HepG2 (cell line): ENCODE results near the gene NCAPD2. TPM values are rescaled to one million over a fixed set of nuclear protein-coding genes. Genes with fewer than 3 reads are reported as not detected.

Experiments
- BORCS8-MEF2B ChIP-seq: sonication (generic); formaldehyde crosslinking; IDR thresholded peaks from 2 replicates; pipeline ENCODE4 v1.8.0; 2022; ENCODE audit warnings: mild to moderate bottlenecking, missing genetic modification reagents
- DPF2 ChIP-seq: sonication (generic); formaldehyde crosslinking; IDR thresholded peaks from 2 replicates; pipeline ENCODE4 v1.4.0; 2020; ENCODE audit warnings: mild to moderate bottlenecking, low read depth, missing genetic modification reagents, borderline replicate concordance
- EEA1 ChIP-seq: sonication (generic); formaldehyde crosslinking; IDR thresholded peaks from 2 replicates; pipeline ENCODE4 v1.5.1; 2020; ENCODE audit warnings: mild to moderate bottlenecking, missing genetic modification reagents, borderline replicate concordance
- FOXA3 ChIP-seq: IDR thresholded peaks from 2 replicates; pipeline ENCODE4 v1.6.1; 2016; ENCODE audit warnings: missing genetic modification reagents, missing compliant biosample characterization
- FOXK2 ChIP-seq: fragments of 450-650 bp; IDR thresholded peaks from 2 replicates; pipeline ENCODE4 v1.6.1; 2016
- NCOA2 ChIP-seq: sonication (generic); formaldehyde crosslinking; IDR thresholded peaks from 2 replicates; pipeline ENCODE4 v1.8.0; 2022; ENCODE audit warnings: inconsistent platforms
- NONO ChIP-seq, 2 experiments: fragments of 450-650 bp in 1 of 2; sonication (generic) in 1 of 2; formaldehyde crosslinking in 1 of 2; IDR thresholded peaks in 1 of 2; conservative IDR thresholded peaks in 1 of 2; 2 replicates each; pipeline versions ENCODE4 v1.6.1 to v1.8.0; 2017 to 2022; ENCODE audit warnings: mild to moderate bottlenecking in 1 of 2, missing genetic modification reagents in 1 of 2, moderate library complexity in 1 of 2
- SAFB2 ChIP-seq: sonication (generic); formaldehyde crosslinking; IDR thresholded peaks from 2 replicates; pipeline ENCODE4 v1.5.1; 2020; ENCODE audit warnings: missing genetic modification reagents, low read depth, mild to moderate bottlenecking, borderline replicate concordance
- TAF15 ChIP-seq: fragments of 200-400 bp; formaldehyde crosslinking; IDR thresholded peaks from one replicate; pipeline ENCODE4 v1.6.1; 2018; ENCODE audit warnings: mild to moderate bottlenecking, low read depth, low read length; ENCODE audit not compliant: poor library complexity, severe bottlenecking
- ZFAT ChIP-seq: sonication (generic); formaldehyde crosslinking; conservative IDR thresholded peaks from 2 replicates; pipeline ENCODE4 v1.8.1; 2023; ENCODE audit warnings: missing genetic modification reagents, inconsistent platforms
- ZNF263 ChIP-seq: sonication (generic); formaldehyde crosslinking; IDR thresholded peaks from 2 replicates; pipeline ENCODE4 v1.4.0; 2020; ENCODE audit warnings: missing genetic modification reagents
- ZNF317 ChIP-seq: sonication (generic); formaldehyde crosslinking; IDR thresholded peaks from 2 replicates; pipeline ENCODE4 v1.5.0; 2020; ENCODE audit warnings: mild to moderate bottlenecking, missing genetic modification reagents
- ZNF331 ChIP-seq: sonication (generic); formaldehyde crosslinking; IDR thresholded peaks from 2 replicates; pipeline ENCODE4 v1.4.0; 2020; ENCODE audit warnings: missing genetic modification reagents
- ZNF354B ChIP-seq: sonication (generic); formaldehyde crosslinking; IDR thresholded peaks from 2 replicates; pipeline ENCODE4 v1.8.0; 2022; ENCODE audit warnings: mild to moderate bottlenecking, missing genetic modification reagents
- ZNF577 ChIP-seq: sonication (generic); formaldehyde crosslinking; IDR thresholded peaks from 2 replicates; pipeline ENCODE4 v1.4.0; 2020; ENCODE audit warnings: mild to moderate bottlenecking, low read depth, missing genetic modification reagents, borderline replicate concordance
- ZNF747 ChIP-seq: sonication (generic); formaldehyde crosslinking; IDR thresholded peaks from 2 replicates; pipeline ENCODE4 v1.8.1; 2023; ENCODE audit warnings: missing genetic modification reagents, mild to moderate bottlenecking, borderline replicate concordance
- polyA plus RNA-seq, 8 experiments: library from polyadenylated mRNA; depleted of rRNA in 3 of 8; stranded (reverse) in 7 of 8; unstranded in 1 of 8; fragments of >200 nt; fragmentation: Illumina TruSeq in 4 of 8; extraction: Trizol in 4 of 8; gene quantifications; 2 replicates each; pipeline versions ENCODE4 v1.2.1 to v1.2.3, GENCODE V29; 2011 to 2016; ENCODE audit warnings: low read depth in 4 of 8, missing spikeins in 1 of 8, mixed read lengths in 1 of 8; ENCODE audit not compliant: insufficient read depth in 1 of 8
- total RNA-seq, 5 experiments: library from RNA; depleted of rRNA; stranded (reverse); fragments of >200 nt; fragmentation: Illumina TruSeq; extraction: Trizol; gene quantifications; 2 replicates each; pipeline ENCODE4 v1.2.3, GENCODE V29; 2016; ENCODE audit warnings: low read depth in 1 of 5
- TF ChIP-seq, protein P1 (sequence below): sonication (generic); formaldehyde crosslinking; IDR thresholded peaks from 2 replicates; pipeline ENCODE4 v1.9.0; 2021; ENCODE audit warnings: missing genetic modification reagents, borderline replicate concordance
- TF ChIP-seq, protein P2 (sequence below): sonication (generic); formaldehyde crosslinking; IDR thresholded peaks from 2 replicates; pipeline ENCODE4 v1.5.1; 2020; ENCODE audit warnings: mild to moderate bottlenecking, missing genetic modification reagents
- TF ChIP-seq, protein P3 (sequence below): sonication (generic); formaldehyde crosslinking; IDR thresholded peaks from 2 replicates; pipeline ENCODE4 v1.5.0; 2020; ENCODE audit warnings: missing genetic modification reagents
- TF ChIP-seq, protein P4 (sequence below): sonication (generic); formaldehyde crosslinking; IDR thresholded peaks from 2 replicates; pipeline ENCODE4 v1.5.1; 2020; ENCODE audit warnings: mild to moderate bottlenecking, moderate library complexity, missing genetic modification reagents

NCAPD2 gene
- total and polyA plus RNA-seq, 2 of the 13 experiments (the other 11 are each of a cell fraction or from before 2014, with no cell fraction given), result 51.1 to 65.6 TPM

DNA sequence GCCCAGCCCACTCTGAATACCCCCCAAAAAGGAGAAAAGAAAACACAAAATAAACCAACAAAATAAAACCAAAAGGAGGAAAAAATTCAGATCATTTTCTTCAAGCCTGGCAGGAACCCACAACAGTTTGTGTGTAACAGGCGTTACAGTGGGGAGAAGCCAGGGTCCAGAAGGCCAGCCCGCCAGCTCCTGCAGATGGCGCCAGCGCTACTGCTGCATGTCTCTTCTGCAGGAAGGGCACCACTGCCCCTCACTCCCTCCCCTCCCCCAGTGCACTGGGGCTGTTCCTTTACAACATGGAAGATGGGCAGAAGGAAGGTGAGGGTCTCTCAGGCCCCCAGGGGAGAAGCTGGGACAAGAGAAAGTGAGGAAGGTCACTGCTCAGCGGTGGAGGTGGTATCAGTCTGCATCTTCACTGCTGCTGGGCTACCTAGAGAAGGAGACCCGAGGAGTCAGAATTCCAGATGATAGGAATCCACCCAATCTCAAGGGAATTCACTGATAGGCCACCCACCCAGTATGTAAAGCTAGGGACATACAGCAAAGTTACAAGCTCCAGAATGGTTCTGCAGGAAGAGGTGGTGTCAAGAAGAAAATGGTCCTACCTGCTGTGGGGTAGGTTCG, 76.5 kb downstream of the NCAPD2 start (continued):
- TF ChIP-seq, protein P1, sequence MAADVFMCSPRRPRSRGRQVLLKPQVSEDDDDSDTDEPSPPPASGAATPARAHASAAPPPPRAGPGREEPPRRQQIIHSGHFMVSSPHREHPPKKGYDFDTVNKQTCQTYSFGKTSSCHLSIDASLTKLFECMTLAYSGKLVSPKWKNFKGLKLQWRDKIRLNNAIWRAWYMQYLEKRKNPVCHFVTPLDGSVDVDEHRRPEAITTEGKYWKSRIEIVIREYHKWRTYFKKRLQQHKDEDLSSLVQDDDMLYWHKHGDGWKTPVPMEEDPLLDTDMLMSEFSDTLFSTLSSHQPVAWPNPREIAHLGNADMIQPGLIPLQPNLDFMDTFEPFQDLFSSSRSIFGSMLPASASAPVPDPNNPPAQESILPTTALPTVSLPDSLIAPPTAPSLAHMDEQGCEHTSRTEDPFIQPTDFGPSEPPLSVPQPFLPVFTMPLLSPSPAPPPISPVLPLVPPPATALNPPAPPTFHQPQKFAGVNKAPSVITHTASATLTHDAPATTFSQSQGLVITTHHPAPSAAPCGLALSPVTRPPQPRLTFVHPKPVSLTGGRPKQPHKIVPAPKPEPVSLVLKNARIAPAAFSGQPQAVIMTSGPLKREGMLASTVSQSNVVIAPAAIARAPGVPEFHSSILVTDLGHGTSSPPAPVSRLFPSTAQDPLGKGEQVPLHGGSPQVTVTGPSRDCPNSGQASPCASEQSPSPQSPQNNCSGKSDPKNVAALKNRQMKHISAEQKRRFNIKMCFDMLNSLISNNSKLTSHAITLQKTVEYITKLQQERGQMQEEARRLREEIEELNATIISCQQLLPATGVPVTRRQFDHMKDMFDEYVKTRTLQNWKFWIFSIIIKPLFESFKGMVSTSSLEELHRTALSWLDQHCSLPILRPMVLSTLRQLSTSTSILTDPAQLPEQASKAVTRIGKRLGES, result no peak
- no peak for TF ChIP-seq DPF2
- TF ChIP-seq, protein P2, sequence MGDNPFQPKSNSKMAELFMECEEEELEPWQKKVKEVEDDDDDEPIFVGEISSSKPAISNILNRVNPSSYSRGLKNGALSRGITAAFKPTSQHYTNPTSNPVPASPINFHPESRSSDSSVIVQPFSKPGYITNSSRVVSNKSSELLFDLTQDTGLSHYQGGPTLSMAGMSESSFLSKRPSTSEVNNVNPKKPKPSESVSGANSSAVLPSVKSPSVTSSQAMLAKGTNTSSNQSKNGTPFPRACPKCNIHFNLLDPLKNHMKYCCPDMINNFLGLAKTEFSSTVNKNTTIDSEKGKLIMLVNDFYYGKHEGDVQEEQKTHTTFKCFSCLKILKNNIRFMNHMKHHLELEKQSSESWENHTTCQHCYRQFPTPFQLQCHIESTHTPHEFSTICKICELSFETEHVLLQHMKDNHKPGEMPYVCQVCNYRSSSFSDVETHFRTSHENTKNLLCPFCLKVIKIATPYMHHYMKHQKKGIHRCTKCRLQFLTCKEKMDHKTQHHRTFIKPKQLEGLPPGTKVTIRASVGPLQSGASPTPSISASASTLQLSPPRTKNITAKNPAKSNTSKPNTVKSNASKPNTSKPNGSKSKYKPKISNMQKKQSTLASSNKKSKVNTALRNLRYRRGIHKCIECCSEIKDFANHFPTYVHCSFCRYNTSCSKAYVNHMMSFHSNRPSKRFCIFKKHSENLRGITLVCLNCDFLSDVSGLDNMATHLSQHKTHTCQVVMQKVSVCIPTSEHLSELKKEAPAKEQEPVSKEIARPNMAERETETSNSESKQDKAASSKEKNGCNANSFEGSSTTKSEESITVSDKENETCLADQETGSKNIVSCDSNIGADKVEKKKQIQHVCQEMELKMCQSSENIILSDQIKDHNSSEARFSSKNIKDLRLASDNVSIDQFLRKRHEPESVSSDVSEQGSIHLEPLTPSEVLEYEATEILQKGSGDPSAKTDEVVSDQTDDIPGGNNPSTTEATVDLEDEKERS, result no peak
- TF ChIP-seq, protein P3, sequence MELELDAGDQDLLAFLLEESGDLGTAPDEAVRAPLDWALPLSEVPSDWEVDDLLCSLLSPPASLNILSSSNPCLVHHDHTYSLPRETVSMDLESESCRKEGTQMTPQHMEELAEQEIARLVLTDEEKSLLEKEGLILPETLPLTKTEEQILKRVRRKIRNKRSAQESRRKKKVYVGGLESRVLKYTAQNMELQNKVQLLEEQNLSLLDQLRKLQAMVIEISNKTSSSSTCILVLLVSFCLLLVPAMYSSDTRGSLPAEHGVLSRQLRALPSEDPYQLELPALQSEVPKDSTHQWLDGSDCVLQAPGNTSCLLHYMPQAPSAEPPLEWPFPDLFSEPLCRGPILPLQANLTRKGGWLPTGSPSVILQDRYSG (CRISPR knock-in tag), result no peak
- TF ChIP-seq SAFB2, result no peak
- peak; percentile 18; the same call in 1 of the 2 replicates for TF ChIP-seq FOXA3 (CRISPR knock-in tag)
- TF ChIP-seq ZFAT (CRISPR knock-in tag), result no peak
- TF ChIP-seq ZNF577 (CRISPR knock-in tag), result no peak
- TF ChIP-seq, protein P4, sequence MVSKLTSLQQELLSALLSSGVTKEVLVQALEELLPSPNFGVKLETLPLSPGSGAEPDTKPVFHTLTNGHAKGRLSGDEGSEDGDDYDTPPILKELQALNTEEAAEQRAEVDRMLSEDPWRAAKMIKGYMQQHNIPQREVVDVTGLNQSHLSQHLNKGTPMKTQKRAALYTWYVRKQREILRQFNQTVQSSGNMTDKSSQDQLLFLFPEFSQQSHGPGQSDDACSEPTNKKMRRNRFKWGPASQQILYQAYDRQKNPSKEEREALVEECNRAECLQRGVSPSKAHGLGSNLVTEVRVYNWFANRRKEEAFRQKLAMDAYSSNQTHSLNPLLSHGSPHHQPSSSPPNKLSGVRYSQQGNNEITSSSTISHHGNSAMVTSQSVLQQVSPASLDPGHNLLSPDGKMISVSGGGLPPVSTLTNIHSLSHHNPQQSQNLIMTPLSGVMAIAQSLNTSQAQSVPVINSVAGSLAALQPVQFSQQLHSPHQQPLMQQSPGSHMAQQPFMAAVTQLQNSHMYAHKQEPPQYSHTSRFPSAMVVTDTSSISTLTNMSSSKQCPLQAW (CRISPR knock-in tag), result peak; percentile 59; the same call in 1 of the 2 replicates
- TF ChIP-seq ZNF331 (CRISPR knock-in tag), result 0 out of 2 replicates have a peak, but pooled peaks have one; percentile 44
- TF ChIP-seq ZNF747 (CRISPR knock-in tag), result no peak
- no peak for TF ChIP-seq ZNF263 (CRISPR knock-in tag)
- no peak for TF ChIP-seq BORCS8-MEF2B (CRISPR knock-in tag)
- TF ChIP-seq TAF15, result no peak
- no peak for TF ChIP-seq ZNF317 (CRISPR knock-in tag)
- no peak for TF ChIP-seq ZNF354B (CRISPR knock-in tag)
- no peak for TF ChIP-seq FOXK2
- no peak for TF ChIP-seq NCOA2 (CRISPR knock-in tag)
- TF ChIP-seq NONO (IDR thresholded peaks at IDR 0.05), result no peak
- TF ChIP-seq NONO (CRISPR knock-in tag; conservative IDR thresholded peaks at IDR 0.05), result 0 out of 2 replicates have a peak, but pooled peaks have one; percentile 44
- no peak for TF ChIP-seq EEA1 (CRISPR knock-in tag)
